Measurements from ENCODE around the gene RPL7A.
"Not testable (repeated sequence)": the region's sequence is repeated elsewhere in the genome, so short reads cannot be mapped to it uniquely, and the experiment has no call there.

The RPL7A gene

GRCh38 chr9:133379153-133380086 lies 31.4 kb downstream of the RPL7A start:
- H3K27me3 Mint-ChIP-seq: no peaks in the 10 kb centered on the region
- no peak overlapping the region for H3K4me3 Mint-ChIP-seq
- H3K9me3 Mint-ChIP-seq: no peaks in the 10 kb centered on the region

GRCh38 chr9:133380734-133381133 lies 32.7 kb downstream of the RPL7A start:
- no peak overlapping the region for H3K4me3 Mint-ChIP-seq
- no peaks in the 10 kb centered on the region for H3K27me3 Mint-ChIP-seq
- H3K4me1 Mint-ChIP-seq: no peaks in the 10 kb centered on the region
- H3K27ac Mint-ChIP-seq: no peak overlapping the region
- H3K36me3 Mint-ChIP-seq: no peaks in the 10 kb centered on the region
- no peaks in the 10 kb centered on the region for H3K9me3 Mint-ChIP-seq

More at GRCh38 chr9:133379153-133380086, 31.4 kb downstream of the RPL7A start:
- Mint-ChIP-seq H3K27ac (no peak overlapping the region), H3K36me3 (peaks cover 3% of the 10 kb centered on the region), H3K4me1 (peaks cover 7% of the 10 kb centered on the region)

- H3K36me3 Mint-ChIP-seq: no peaks in the 10 kb centered on the region
- no peak overlapping the region for H3K4me3 Mint-ChIP-seq
- H3K9me3 Mint-ChIP-seq: no peaks in the 10 kb centered on the region
- H3K4me1 Mint-ChIP-seq: no peaks in the 10 kb centered on the region
- no peaks in the 10 kb centered on the region for H3K27me3 Mint-ChIP-seq
- no peak overlapping the region for H3K27ac Mint-ChIP-seq
Measured at GRCh38 chr9:133382507-133383141, 34.6 kb downstream of the RPL7A start.

GRCh38 chr9:133383438-133383837 lies 35.4 kb downstream of the RPL7A start:
- no peaks in the 10 kb centered on the region for H3K4me1 Mint-ChIP-seq
- no peak overlapping the region for H3K27ac Mint-ChIP-seq
- H3K4me3 Mint-ChIP-seq: no peak overlapping the region
- H3K27me3 Mint-ChIP-seq: no peaks in the 10 kb centered on the region
- H3K36me3 Mint-ChIP-seq: no peaks in the 10 kb centered on the region
- no peaks in the 10 kb centered on the region for H3K9me3 Mint-ChIP-seq

- H3K4me3 Mint-ChIP-seq: no peak overlapping the region
- H3K4me1 Mint-ChIP-seq: no peaks in the 10 kb centered on the region
- H3K27ac Mint-ChIP-seq: no peak overlapping the region
- no peaks in the 10 kb centered on the region for H3K9me3 Mint-ChIP-seq
- H3K27me3 Mint-ChIP-seq: peaks cover under 1% of the 10 kb centered on the region
- no peaks in the 10 kb centered on the region for H3K36me3 Mint-ChIP-seq
Measured at GRCh38 chr9:133384736-133385321, 36.8 kb downstream of the RPL7A start.

- Mint-ChIP-seq H3K36me3 (no peaks in the 10 kb centered on the region), H3K27ac (no peak overlapping the region), H3K4me3 (no peak overlapping the region), H3K4me1 (no peaks in the 10 kb centered on the region), H3K9me3 (no peaks in the 10 kb centered on the region), H3K27me3 (peaks cover 2% of the 10 kb centered on the region)
Measured at GRCh38 chr9:133385452-133385851, 37.4 kb downstream of the RPL7A start.

GRCh38 chr9:133386338-133386737 lies 38.3 kb downstream of the RPL7A start:
- Mint-ChIP-seq H3K4me3 (no peak overlapping the region), H3K27me3 (peaks cover 2% of the 10 kb centered on the region), H3K27ac (no peak overlapping the region), H3K9me3 (no peaks in the 10 kb centered on the region), H3K36me3 (no peaks in the 10 kb centered on the region), H3K4me1 (no peaks in the 10 kb centered on the region)

- no peak overlapping the region for H3K27ac Mint-ChIP-seq
- H3K27me3 Mint-ChIP-seq: peaks cover 2% of the 10 kb centered on the region
- H3K4me3 Mint-ChIP-seq: no peak overlapping the region
- no peaks in the 10 kb centered on the region for H3K9me3 Mint-ChIP-seq
- H3K4me1 Mint-ChIP-seq: no peaks in the 10 kb centered on the region
- H3K36me3 Mint-ChIP-seq: no peaks in the 10 kb centered on the region
Measured at GRCh38 chr9:133387680-133388079, 39.7 kb downstream of the RPL7A start.

GRCh38 chr9:133389025-133389557 lies 41.1 kb downstream of the RPL7A start:
- Mint-ChIP-seq H3K9me3 (no peaks in the 10 kb centered on the region), H3K4me3 (no peak overlapping the region), H3K4me1 (no peaks in the 10 kb centered on the region), H3K27me3 (peaks cover 2% of the 10 kb centered on the region), H3K27ac (no peak overlapping the region), H3K36me3 (no peaks in the 10 kb centered on the region)

- Mint-ChIP-seq H3K36me3 (no peaks in the 10 kb centered on the region), H3K9me3 (no peaks in the 10 kb centered on the region), H3K27me3 (peaks cover 2% of the 10 kb centered on the region), H3K27ac (no peak overlapping the region), H3K4me1 (no peaks in the 10 kb centered on the region), H3K4me3 (no peak overlapping the region)
Measured at GRCh38 chr9:133389562-133389961, 41.5 kb downstream of the RPL7A start.

- no peaks in the 10 kb centered on the region for H3K36me3 Mint-ChIP-seq
- no peak overlapping the region for H3K4me3 Mint-ChIP-seq
- H3K27ac Mint-ChIP-seq: no peak overlapping the region
- H3K27me3 Mint-ChIP-seq: peaks cover 2% of the 10 kb centered on the region
- no peaks in the 10 kb centered on the region for H3K4me1 Mint-ChIP-seq
- no peaks in the 10 kb centered on the region for H3K9me3 Mint-ChIP-seq
Measured at GRCh38 chr9:133390713-133391112, 42.7 kb downstream of the RPL7A start.

GRCh38 chr9:133391449-133391848 lies 43.4 kb downstream of the RPL7A start:
- not testable (repeated sequence) for H3K27me3 Mint-ChIP-seq, H3K9me3 Mint-ChIP-seq, H3K27ac Mint-ChIP-seq, H3K4me3 Mint-ChIP-seq, H3K36me3 Mint-ChIP-seq, H3K4me1 Mint-ChIP-seq

GRCh38 chr9:133392308-133392707 lies 44.3 kb downstream of the RPL7A start:
- H3K4me1 Mint-ChIP-seq, H3K27ac Mint-ChIP-seq, H3K36me3 Mint-ChIP-seq, H3K4me3 Mint-ChIP-seq, H3K27me3 Mint-ChIP-seq, H3K9me3 Mint-ChIP-seq: not testable (repeated sequence)

GRCh38 chr9:133393399-133393798 lies 45.4 kb downstream of the RPL7A start:
- Mint-ChIP-seq H3K27ac (no peak overlapping the region), H3K36me3 (no peaks in the 10 kb centered on the region), H3K27me3 (peaks cover 2% of the 10 kb centered on the region), H3K4me3 (no peak overlapping the region), H3K4me1 (no peaks in the 10 kb centered on the region), H3K9me3 (no peaks in the 10 kb centered on the region)

- Mint-ChIP-seq H3K4me3 (no peak overlapping the region), H3K36me3 (no peaks in the 10 kb centered on the region), H3K27me3 (peaks cover 1% of the 10 kb centered on the region), H3K4me1 (no peaks in the 10 kb centered on the region), H3K27ac (no peak overlapping the region), H3K9me3 (no peaks in the 10 kb centered on the region)
Measured at GRCh38 chr9:133394687-133395271, 46.8 kb downstream of the RPL7A start.
